Left lung (tissue), 10 donors: ENCODE data around the gene SLC6A17. TPM values are rescaled to one million over a fixed set of nuclear protein-coding genes. Genes with fewer than 3 reads are reported as not detected.

Source experiments
- ATAC-seq: fragments of 200-7000 bp; cut with Tn5 transposase; one replicate; pipeline ENCODE4 v1.9.1; 2020; ENCODE audit warnings: moderate library complexity
- DNase-seq, 4 donors: peaks; one replicate each; pipeline ENCODE4 v3.0.0-alpha.2; 2013 to 2020
- H3K27ac ChIP-seq, 2 donors: fragments of 200-600 bp; sonication (generic) in 1 of 2; one replicate each; pipeline versions ENCODE4 v1.5.0 to v1.8.0; 2020 to 2021
- H3K27me3 ChIP-seq, 2 donors: fragments of 200-600 bp; sonication (generic) in 1 of 2; one replicate each; pipeline versions ENCODE4 v1.5.0 to v1.8.0; 2020 to 2021
- H3K36me3 ChIP-seq, 2 donors: fragments of 200-600 bp; sonication (generic) in 1 of 2; one replicate each; pipeline versions ENCODE4 v1.5.0 to v1.8.0; 2020 to 2021
- H3K4me1 ChIP-seq, 2 donors: fragments of 200-600 bp; one replicate each; pipeline ENCODE4 v1.8.0; 2021
- H3K4me3 ChIP-seq, 2 donors: fragments of 200-600 bp; sonication (generic) in 1 of 2; one replicate each; pipeline versions ENCODE4 v1.5.0 to v1.8.0; 2020 to 2021; ENCODE audit warnings: mild to moderate bottlenecking in 1 of 2
- H3K9me3 ChIP-seq, 2 donors: fragments of 200-600 bp; sonication (generic) in 1 of 2; one replicate each; pipeline versions ENCODE4 v1.5.0 to v1.8.0; 2020 to 2021
- CTCF ChIP-seq, 2 donors: fragments of 200-600 bp; sonication (generic) in 1 of 2; IDR thresholded peaks; one replicate each; pipeline versions ENCODE4 v1.5.0 to v1.8.0; 2021; ENCODE audit warnings: antibody characterized with exemption in 2 of 2
- intact Hi-C, 2 donors: fragments of 100-400 bp; cut with DNase I; formaldehyde crosslinking; loops; one replicate each; pipeline versions ENCODE4 v1.11.2 to v1.14.2; 2022
- polyA plus RNA-seq, 6 donors: library from polyadenylated mRNA; unstranded; fragments of 120-200 nt; gene quantifications; one replicate each; pipeline ENCODE4 v1.2.1, GENCODE V29; 2013; ENCODE audit not compliant: insufficient read length in 6 of 6
- total RNA-seq, 2 donors: library from RNA; stranded (reverse); fragmentation: NEBNext Ultra II Directional; extraction: Animal tissue kit (Norgen Biotek cat#: 25700); gene quantifications; one replicate each; pipeline ENCODE4 v1.2.1, GENCODE V29; 2021
- donor health status: DM: no; HTN: yes; CAD: no.
- donor health status: DM: no; HTN: no; CAD: no.

Gene SLC6A17
- total and polyA plus RNA-seq, 8 donors: 0.03 to 0.13 (median 0.04) TPM; not detected in 1

- DNase-seq (no peak), ATAC-seq (no peak)
- peaks cover 0 to 65% of the 10 kb centered on the region in 2 donors for H3K27me3 ChIP-seq
- no peak for TF ChIP-seq CTCF (IDR thresholded peaks at IDR 0.05)
- intact Hi-C loops: no loop called here
- H3K36me3 ChIP-seq: no peaks in the 10 kb centered on the region
- H3K4me1 ChIP-seq: no peaks in the 10 kb centered on the region
- H3K9me3 ChIP-seq: no peaks in the 10 kb centered on the region
- H3K4me3 ChIP-seq: no peak overlapping the region
- H3K27ac ChIP-seq: no peak overlapping the region
Observed at GRCh38 chr1:110114784-110115183, 35.5 kb upstream of the SLC6A17 start.

DNA sequence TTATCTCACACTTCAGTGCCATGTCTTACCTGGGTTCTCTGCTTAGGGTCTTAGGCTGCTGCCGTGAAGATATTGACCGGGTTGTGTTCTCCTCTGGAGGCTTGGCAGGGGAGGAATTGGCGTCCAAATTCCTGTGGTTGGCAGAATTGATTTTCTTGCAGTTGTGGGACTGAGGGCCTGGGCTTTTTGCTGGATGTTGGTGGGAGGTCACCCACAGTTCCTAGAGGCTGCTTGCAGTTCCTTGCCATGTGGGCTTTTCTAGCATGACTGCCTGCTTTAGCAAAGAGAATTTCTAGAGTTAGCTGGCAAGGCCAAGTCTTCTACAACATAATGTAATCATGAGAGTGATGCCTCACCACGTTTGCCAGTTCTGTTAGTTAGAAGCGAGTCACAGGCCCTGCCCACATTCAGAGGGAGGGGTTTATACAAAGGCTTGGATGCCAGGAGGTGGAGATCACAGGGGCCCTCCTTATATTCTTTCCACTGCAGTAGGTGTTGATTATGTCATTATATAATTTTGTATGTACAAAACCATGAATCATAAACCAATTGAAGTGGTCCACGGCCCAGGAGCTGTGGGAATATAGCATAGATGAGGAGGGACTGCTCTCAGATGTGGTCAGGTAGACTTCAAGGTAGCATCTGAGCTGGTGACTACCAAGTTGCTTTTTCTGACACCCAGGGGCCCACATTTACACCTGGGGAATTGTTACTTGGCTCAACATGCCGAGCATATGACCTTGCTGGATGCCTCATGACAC lies 31.5 kb upstream of the SLC6A17 start:
- Histone ChIP-seq H3K36me3 (no peaks in the 10 kb centered on the region), H3K27ac (no peak overlapping the region), H3K4me1 (no peaks in the 10 kb centered on the region), H3K27me3 (peaks cover 0 to 50% of the 10 kb centered on the region in 2 donors), H3K4me3 (no peak overlapping the region), H3K9me3 (no peaks in the 10 kb centered on the region)
- no peak for TF ChIP-seq CTCF (IDR thresholded peaks at IDR 0.05)
- DNase-seq: no peak
- no peak for ATAC-seq
- intact Hi-C loops: no loop called here

- no peak for TF ChIP-seq CTCF (IDR thresholded peaks at IDR 0.05)
- Histone ChIP-seq H3K4me3 (no peak overlapping the region), H3K27ac (no peak overlapping the region), H3K4me1 (no peaks in the 10 kb centered on the region), H3K9me3 (peaks cover 0 to 2% of the 10 kb centered on the region in 2 donors), H3K36me3 (no peaks in the 10 kb centered on the region), H3K27me3 (peaks cover 0 to 40% of the 10 kb centered on the region in 2 donors)
- intact Hi-C loops: no loop called here
- ATAC-seq (no peak), DNase-seq (no peak)
Observed at GRCh38 chr1:110119843-110120242, 30.5 kb upstream of the SLC6A17 start.

DNA sequence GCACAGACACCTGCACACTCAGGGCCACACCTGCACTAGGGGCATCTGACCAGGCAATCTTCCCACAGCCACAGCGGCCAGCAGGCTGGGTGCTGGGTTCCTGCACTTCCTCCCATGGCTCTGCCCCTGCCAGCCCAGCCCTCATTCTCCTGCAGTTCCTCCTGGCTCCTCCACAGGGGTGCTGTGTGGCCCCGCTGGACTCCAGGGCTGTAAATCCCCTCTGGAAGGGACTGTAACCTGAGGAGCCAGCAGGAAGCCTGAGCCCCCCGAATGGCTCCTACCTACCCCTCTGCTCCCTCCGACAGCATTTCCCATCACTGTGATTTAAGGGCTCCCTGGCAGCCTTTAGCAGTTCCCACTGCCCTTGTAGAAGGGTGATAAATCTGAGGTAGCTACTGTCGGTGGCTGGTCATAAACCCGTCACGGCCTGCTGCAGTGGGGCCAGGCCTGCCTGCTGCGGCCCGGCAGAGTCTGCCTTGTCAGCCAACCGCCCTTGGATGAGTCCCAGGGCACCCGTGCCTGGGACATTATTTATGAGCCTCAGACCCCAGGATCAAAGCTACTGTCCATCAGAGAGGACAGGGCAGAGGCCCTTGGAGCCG lies 29.2 kb upstream of the SLC6A17 start:
- H3K36me3 ChIP-seq: no peaks in the 10 kb centered on the region
- peaks cover 0 to 5% of the 10 kb centered on the region in 2 donors for H3K9me3 ChIP-seq
- intact Hi-C loops: no loop called here
- H3K27me3 ChIP-seq: peaks cover 0 to 27% of the 10 kb centered on the region in 2 donors
- H3K27ac ChIP-seq: no peak overlapping the region
- H3K4me3 ChIP-seq: no peak overlapping the region
- DNase-seq (no peak), ATAC-seq (no peak)
- no peaks in the 10 kb centered on the region for H3K4me1 ChIP-seq
- TF ChIP-seq CTCF (IDR thresholded peaks at IDR 0.05): no peak

GRCh38 chr1:110123224-110123623 lies 27.1 kb upstream of the SLC6A17 start:
- intact Hi-C loops: no loop called here

More at GRCh38 chr1:110123224-110123623, 27.1 kb upstream of the SLC6A17 start:
- no peak for DNase-seq
- TF ChIP-seq CTCF (IDR thresholded peaks at IDR 0.05): no peak
- Histone ChIP-seq H3K4me3 (no peak overlapping the region), H3K27me3 (peaks cover 0 to 30% of the 10 kb centered on the region in 2 donors), H3K27ac (no peak overlapping the region), H3K9me3 (peaks cover 0 to 8% of the 10 kb centered on the region in 2 donors), H3K4me1 (no peaks in the 10 kb centered on the region), H3K36me3 (no peaks in the 10 kb centered on the region)
- ATAC-seq: no peak
